HG03196 (cell line): ENCODE data around the gene METTL15.
A peak's percentile ranks its signal among the peaks of the same experiment; 100 is the strongest.
"Not testable (repeated sequence)": the region's sequence is repeated elsewhere in the genome, so short reads cannot be mapped to it uniquely, and the experiment has no call there.

Experiments used
- ATAC-seq: cut with Tn5 transposase; IDR thresholded peaks from one replicate; pipeline ENCODE4 v1.9.1; 2021; ENCODE audit not compliant: unreplicated experiment

METTL15 gene

DNA sequence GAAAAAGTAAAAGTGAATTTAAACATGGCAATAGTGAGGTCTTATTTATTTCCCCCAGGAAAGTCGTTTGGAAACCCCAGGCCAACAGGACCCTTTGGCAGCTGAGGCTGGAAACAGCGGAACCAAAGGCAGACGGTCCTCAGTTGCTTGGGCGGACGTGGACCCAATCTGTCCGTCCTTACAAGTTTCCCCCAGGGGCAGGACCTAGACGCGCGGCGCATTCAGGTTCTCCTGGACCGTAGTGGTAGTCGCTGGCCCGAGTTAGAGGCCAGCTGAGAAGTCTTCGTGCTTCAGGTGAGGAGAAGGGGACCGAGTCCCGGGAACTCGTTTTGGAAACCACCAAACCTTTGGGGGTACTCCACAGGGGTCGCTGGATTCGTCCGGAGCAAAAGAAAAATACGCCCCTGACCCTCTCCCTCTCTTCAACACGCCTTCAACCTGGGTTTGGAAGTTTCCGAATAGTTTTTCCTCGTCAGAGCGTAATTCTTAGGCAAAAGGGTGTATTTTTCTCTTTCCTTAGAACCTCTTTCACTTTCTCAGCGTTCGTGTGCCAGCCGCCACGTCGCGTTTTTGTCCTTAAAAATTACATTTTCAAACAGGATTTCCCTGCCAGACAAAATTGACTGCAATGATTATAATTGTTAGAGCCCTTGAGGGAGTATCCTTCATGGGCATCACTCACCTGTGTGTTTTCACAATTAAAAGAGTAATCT lies 2.1 kb downstream of the METTL15 start:
- ATAC-seq = peak; percentile 34

DNA sequence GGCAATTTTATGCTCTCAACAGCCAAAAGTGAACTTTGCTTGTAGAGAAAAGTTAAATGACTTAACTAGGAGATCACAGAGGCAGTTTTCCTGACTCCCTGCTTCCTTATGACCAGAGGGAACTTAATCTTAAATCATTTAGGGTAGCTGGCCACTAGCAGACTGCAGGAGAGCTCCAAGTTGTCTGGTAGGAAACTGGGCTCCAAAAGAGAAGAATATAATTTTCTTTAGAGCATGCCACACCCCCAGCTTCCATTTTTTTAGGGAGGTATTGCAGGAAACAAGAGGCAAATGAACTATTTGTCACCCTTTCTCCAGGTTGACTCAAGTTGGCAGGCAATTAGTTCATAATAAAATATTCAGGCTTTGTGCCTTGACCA lies 2.6 kb downstream of the METTL15 start:
- no peak for ATAC-seq

DNA sequence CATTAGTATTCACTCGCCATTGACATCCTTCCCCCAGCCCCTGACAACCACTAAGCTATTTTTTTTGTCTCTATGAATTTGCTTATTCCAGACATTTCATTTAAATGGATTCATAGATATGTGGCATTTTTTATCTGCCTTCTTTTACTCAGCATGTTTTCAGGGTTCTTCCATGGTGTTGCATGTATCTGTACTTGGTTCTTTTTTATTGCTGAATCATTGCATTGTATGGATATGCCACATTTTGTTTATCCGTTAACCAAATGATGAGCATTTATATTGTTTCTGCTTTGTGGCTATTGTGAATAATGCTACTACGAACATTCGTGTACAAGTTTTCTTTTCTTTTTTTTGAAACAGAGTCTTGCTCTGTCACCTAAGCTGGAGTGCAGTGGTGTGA lies 5.9 kb downstream of the METTL15 start:
- no peak for ATAC-seq

DNA sequence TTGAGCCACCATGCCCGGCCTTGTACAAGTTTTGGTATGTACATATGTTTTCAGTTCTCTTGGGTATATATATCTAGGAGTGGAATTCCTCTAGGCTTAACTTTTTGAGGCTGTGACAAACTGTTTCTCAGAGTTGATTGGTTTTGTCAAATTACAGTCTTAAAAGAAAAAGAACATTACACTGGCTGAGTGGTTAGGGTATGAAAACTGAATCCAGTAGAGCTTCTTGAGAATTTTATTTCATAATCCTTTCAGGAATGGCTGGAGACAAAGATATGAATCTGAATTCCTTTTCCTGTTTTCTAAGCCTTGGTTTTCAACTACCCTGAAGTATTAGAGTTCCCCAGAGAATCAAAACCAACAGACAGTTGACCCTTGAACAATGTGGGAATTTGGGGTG lies 6.5 kb downstream of the METTL15 start:
- no peak for ATAC-seq

DNA sequence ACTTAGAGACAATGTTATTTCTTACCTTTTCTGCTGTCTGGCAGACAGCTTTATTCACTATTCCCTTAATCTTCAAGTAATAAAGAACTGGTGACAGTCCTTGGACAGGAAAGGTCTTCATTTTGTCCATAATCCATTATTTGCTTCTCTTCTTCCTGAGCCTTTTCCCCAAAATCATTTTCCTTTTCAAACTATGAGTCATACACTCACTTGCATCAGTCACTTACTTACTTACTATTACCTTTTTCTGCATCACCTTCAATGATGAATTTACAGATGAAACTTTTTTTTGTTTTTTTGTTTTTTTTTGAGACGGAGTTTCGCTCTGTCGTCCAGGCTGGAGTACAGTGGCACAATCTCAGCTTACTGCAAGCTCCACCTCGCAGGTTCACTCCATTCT lies 9.5 kb downstream of the METTL15 start:
- no peak for ATAC-seq

DNA sequence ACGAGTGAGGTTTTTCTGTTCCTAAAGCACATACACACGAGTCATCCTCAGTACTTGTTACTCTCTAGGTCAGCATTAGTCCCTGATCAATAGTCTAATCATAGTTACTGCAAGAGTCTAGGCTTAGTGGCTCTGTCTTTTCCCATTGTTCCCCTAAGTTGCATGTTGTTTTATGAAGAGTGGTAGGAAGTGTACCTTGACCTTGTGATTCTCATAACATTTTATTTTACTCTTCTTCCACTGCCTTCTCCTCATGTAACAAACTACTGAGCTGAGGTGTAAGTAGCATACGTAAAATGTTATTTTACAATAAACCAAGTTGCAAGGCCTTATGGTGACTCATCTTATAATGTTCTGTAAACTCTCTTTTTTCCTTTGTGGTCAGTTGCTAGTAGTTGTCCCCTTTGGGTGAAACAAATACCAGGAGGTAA lies 15.0 kb downstream of the METTL15 start:
- no peak for ATAC-seq

DNA sequence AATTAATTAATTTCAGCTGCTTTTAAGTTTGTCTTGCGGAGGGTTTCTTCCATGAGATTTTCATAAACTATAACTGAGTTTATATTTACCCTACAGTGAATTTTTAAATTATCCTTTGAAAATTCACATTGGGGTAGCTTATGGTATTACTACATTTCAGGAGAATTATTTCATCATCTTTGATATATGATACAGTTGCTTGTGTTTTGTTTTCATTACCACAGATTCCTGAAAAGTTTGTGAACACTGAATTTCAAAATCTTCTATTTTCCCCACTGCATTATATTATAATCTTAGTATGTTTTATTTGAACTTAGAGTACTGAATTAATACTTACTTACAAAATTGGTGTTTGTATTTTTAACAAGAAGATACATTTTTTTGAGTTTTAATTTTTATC lies 24.4 kb downstream of the METTL15 start:
- ATAC-seq = no peak

DNA sequence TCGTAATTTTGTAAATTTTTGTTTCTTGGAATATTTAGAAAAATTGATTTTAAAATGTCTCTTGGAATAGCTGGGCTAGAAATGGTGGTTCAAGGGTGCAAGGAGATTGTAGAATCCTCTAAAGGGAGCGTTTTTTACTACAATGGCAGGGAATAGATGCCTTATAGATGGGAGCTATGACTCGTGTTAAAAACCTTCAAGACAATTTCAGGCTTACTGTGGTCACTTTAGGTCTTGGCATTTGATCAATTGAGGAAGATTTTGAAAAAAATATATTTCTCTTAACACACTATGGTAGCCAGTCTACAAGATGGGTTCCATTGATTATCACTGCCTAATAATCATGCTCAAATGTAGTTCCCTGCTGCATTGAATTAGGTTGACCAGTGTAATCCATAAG lies 25.0 kb downstream of the METTL15 start:
- no peak for ATAC-seq

DNA sequence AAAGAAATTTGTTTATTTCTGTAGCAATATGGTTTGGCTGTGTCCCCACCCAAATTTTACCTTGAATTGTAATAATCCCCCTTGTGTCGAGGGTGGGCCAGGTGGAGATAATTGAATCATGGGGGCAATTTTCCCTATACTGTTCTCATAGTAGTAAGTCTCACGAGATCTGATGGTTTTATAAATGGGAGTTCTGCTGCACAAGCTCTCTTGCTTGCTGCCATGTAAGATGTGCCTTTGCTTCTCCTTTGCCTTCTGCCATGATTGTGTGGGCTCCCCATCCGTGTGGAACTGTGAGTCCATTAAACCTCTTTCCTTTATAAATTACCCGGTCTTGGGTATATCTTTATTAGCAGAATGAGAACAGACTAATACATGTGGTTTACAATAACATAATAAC lies 28.0 kb downstream of the METTL15 start:
- not testable (repeated sequence) for ATAC-seq

DNA sequence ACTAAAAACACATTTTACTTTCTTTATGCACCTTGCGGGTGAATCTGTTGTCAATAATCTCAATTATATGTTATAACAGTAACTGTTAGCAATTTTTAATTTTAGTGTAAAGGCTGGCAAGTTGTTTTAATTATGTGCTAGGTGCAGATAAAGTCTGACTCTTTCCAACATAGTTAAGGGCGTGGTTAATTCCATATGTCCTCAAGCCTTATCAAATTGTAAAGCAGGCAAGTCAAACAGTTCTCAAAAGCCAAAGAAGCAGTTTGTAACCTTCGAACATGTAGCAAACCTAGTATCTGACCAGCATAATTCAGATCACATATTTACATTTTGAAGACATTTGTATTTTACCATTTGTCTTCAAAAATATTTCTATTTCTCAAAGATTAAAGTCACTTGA lies 29.2 kb downstream of the METTL15 start:
- ATAC-seq = no peak

DNA sequence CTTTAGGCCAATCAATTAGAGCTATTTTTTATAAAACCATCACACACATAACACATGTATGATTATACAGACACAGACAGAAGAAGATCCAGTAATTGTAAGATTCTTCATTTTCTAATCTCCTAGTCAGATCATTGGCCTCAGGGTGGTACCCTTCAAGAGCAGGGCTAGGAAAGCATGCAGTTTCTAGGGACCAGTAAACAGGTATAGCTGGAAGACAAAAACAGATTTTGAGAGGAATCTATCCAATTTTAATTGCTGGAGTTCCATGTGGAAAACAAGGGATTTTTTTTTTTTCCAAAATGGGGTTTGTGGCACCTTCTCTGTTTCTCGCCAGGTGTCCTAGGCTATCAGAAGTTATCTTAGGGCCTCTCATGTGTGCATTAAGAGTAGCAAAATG lies 29.6 kb downstream of the METTL15 start:
- no peak for ATAC-seq

DNA sequence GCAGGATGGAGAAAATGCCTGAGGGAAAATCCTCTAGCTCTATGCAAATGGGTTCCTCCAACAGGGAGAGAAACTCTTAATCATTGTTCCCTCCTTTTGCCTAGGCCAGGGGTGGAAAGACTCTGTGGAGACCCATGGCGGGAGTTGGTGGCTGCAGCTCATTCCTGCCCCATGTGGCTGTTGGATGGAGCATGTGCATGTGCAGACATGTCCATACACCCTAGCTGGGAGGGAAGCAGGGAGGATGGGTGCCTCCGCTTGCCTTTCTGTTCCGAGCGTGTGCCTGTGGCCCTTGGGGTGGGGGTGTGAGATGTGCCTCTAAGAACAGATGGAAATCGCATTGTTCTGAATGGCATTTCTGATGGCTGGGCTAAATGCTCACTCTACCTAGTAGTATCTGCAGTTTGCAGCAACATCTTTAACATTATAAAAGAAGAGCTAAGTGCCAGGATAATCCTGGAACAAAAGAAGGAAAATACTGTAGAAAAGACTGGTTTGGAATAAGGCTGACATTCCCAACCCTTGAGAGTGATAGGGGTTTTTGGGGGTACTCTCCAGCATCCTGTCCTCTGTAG lies 31.7 kb downstream of the METTL15 start:
- ATAC-seq = no peak

DNA sequence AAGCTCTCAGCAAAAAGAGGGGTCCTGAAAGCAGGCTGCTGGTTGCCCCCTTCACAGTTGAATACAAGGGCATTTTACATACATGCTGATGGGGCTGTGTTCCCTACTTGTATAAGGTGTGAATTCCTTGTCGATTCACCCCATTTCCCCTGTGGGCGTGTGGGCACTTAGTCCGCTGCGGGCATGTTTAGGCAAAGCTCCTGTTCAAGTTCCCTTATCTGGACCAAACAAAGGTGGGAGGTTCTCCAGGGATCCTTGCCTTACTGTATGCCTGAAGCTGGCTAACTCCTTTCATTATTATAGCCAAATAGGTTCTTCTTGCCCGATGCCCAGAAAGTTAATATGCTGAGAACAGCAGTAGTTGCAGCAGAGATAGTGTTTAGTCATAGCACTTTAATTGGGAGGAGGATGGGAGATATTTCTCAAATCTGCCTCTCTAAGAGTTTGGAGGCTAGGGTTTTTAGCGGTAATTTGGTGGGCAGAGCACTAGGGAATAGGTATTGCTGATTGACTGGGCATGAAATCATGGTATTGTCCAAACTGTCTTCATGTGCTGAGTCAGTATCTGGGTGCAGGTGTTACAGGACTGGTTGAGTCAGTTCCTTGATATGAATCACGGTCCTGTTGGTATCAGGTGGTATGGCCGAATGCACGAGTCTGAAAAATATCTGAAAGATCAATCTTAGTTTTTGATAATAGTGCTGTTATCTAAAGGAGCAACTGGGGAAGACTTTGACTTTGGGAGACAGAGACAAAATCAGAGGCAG lies 32.7 kb downstream of the METTL15 start:
- no peak for ATAC-seq

DNA sequence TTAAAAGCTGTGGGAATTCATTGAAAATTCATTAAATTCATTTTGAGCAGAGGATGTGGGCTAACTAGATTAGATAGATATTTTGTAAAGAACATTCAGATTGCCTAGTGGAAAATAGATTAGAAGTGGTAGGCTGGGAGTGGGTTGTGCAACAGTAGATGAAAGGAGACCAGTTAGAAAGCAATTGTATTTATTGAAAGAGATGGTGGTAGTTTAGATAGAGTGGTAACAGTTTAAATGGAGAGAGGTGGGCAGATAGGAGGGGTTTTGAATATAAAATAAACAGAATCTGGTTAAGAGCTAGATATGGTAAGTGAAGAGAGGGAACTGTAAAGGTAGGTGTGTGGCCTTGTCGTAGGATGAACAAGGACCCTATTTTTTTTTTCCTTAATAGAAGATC lies 34.5 kb downstream of the METTL15 start:
- no peak for ATAC-seq

DNA sequence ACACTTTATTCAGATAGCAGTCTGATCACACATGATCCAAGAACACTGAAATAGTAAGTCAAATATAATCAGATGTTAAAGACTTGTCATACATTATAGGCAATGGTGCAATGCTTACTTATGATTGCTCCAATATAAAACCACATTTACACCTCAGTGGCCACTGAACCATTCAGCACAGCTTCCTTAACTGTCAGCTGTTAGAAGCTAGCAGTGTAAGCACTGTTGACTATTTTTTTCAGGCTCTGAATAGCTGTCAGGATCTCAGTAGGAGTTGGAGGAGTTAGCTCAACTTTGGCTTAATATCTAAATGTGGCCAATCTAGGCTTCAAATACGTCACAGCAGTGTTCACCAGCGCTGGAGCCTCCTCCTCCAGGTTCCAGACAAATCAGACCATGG lies 36.6 kb downstream of the METTL15 start:
- no peak for ATAC-seq

DNA sequence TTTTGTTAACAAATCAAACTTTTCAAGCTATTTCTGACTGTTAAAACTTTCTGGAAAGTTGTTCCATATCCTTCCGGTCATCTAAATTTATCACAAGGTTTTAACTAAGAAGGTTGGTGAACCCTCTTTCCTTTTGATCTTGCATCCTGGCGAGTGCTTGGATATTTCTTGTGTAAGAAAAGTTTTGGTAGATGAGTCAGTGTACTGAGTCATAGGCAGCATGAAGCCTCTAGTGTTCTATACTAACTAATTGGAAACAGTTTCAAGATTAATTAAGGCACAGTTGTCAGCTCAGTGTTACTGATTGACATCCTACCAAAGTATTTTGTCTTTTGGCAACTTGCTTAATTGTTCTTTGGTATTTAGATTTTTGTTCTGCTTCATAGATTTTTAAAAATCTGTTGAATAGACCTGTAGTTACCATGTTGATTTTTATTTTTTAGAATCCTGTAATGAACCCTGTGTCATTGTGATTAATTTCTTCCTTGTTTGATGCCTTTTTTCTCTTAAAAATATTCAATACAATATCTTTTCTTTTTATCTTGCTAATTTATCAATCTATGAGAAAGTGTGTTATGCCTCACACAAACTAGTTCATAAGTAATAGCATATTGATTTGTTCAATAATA lies 38.0 kb downstream of the METTL15 start:
- no peak for ATAC-seq

DNA sequence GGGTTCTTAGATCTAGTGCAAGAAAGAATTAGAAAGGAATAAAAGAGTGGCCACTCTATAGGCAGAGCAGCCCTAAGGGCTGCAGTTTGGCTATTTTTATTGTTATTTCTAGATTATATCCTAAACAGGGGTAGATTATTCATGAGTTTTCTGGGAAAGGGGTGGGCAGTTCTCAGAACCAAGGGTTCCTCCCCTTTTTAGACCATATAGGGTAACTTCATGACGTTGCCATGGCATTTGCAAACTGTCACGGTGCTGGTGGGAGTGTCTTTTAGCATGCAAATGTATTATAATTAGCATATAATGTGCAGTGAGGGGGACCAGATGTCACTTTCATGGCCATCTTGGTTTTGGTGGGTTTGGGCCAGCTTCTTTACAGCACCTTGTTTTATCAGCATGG lies 44.6 kb downstream of the METTL15 start:
- no peak for ATAC-seq

DNA sequence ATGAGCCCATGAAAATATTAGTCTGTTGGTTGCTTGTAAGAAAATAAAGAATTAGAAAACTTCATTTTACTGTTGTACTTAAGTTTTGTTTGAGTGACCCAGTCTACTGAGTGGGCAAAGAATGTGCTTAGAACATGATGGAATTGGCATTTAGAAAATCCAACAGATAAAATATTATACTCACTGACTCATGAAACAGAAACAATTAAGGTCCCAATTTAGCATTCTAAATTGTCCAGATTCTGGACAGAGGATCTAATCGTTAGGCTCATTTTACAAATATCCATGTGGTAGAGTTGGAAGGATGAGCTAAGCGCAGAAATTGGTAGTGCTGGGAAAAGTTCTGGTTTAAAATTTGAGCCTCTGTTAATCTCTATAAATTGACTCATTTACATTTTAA lies 45.4 kb downstream of the METTL15 start:
- no peak for ATAC-seq

DNA sequence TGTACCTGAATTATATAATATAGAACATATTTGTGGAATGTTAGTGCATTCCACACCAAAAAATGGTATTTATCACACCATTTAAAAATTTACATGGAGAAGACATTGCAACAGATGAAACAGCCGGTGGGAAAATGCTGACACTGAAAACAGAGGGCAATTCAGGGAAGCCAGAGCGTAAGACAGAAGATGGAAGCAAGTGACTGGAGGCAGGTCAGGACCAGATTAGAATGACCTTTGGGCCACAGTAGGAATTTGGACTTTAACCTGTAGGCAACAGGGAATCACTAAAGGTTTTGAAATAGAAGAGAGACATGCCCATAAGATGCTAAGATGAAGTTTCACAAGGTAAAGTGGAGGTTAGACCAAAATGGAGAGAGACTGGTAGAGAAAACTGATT lies 60.5 kb downstream of the METTL15 start:
- no peak for ATAC-seq

DNA sequence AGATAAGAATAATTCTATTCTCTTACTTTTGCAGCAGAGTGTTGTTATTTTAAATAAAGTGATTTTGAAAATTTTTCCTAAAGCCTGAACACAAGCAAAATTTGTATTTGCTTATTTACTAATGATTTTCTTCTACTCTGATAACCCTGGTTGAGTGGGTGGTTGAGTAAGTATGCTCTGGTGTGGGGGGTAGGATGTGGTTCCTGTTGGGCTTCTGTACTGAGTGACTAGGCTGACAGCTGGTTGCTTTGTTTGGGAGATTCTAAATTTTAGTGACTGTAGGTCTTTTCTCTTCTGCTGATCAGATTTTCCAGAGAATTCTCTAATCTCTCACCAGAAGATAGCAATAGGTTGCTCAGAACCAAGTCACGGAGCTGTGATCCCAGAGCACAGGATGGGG lies 61.6 kb downstream of the METTL15 start:
- no peak for ATAC-seq

DNA sequence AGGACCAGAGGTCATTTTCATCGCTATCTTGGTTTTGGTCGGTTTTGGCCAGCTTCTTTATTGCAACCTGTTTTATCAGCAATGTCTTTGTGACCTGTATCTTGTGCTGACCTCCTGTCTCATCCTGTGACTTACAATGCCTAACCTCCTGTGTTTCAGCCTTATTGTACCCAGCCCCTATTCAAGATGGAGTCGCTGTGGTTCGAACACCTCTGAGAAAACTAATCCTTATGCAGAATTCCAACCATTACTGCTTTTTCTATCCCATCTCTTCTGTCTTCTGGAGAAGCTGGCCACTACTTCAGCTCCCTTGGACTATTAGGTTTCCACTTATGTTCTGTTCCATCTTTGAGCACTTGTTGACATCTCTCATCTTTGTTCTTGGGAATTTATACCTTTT lies 62.6 kb downstream of the METTL15 start:
- ATAC-seq = no peak

DNA sequence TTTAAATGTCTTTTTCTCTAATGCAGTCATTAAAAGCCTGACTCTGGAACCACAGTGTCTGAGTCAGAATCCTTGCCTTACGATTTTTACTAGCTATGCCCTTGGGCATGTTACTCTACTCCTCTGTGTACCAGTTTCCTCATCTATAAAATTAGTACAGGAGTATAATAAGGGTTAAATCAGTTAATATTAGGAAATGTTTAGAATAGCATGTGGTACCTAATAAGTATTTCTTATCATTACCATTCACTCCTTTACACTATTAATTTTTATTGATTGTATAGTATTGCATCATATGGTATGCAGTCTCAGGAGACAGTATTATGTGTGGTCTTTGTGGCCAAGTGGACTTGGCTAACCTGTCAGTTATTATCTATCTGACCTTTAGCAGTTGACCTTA lies 68.2 kb downstream of the METTL15 start:
- ATAC-seq = no peak
